ENCODE data around the gene PAM16.

The PAM16 gene

DNA sequence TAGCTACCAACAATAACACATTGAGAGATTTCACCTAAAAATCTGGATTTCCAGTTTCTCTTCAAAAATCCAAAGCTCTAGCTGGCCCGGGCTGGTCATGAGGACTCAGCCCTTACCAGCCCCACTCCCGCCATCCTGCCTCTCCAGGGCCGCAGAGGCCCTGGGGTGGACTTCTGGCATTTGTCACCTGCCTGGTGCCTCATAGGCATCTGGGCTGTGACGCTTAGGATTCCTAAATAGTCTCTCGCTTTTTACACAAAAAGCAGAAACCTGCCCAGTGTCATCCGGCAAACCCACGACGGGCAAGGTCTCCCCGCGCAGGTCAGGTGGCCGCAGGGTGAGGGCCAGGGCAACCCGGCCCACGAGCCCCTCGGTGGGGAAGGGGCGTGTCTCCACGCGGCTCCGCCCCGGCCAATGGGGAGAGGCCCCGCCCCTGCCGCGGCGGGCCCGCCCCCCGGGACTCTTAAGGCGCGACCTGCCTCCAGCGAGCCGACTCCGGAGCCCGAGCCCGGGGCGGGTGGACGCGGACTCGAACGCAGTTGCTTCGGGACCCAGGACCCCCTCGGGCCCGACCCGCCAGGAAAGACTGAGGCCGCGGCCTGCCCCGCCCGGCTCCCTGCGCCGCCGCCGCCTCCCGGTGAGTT lies 20.4 kb upstream of the PAM16 start, which contains the start of gene VASN:
Gene VASN, plus strand, starts transcription at position 492 of the 644 bp plus-strand sequence. CDS start 9,030 bp downstream, outside the sequence.
- no peak for DNase-seq (ENCODE audit: low read depth, low spot score)

DNA sequence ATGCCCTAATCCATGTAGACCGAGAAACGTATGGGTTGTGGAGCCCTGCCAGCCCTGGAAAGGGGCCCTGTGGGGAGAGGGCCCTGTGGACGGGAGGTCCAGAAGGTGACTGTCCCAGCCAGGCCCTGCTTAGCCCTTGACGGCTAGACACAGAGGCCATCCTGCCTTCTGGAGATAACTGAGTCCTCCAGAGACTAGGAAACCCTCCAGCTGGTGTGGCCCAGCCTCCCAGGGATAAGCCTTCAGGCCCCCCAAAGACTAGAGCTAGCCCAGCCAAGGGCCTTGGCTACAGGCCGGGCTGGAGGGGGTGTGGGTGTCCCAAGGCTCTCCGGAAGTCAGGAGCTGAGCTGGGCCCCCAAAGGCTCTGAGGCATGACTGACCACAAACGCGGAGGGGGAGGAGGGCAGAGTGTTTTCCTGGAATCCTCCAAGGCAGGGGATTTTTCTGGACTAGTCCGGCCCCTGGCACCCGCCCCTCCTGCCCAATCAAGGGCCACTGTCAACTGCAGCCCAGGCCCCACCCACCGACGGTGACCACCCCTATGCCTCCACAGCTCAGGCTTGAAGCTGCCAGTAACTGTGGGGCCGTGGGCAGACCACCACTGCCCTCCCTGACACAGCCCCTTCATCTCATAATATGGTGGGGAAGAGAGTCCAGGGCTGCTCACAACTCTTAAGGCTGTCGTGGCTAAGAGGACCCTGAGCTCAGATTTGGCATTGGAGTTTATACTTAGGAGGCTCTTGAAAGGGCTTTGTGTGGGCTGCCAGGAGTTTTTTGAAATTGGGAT lies 19.6 kb upstream of the PAM16 start:
- DNase-seq (ENCODE audit: low read depth, low spot score): no peak

GRCh38 chr16:4370151-4370550 lies 19.0 kb upstream of the PAM16 start:
- DNase-seq (ENCODE audit: low read depth, low spot score): no peak

GRCh38 chr16:4369007-4369733 lies 18.0 kb upstream of the PAM16 start:
- no peak for DNase-seq (ENCODE audit: low read depth, low spot score)

- no peak for DNase-seq (ENCODE audit: low read depth, low spot score)
Observed at GRCh38 chr16:4367393-4367856, 16.3 kb upstream of the PAM16 start.

DNA sequence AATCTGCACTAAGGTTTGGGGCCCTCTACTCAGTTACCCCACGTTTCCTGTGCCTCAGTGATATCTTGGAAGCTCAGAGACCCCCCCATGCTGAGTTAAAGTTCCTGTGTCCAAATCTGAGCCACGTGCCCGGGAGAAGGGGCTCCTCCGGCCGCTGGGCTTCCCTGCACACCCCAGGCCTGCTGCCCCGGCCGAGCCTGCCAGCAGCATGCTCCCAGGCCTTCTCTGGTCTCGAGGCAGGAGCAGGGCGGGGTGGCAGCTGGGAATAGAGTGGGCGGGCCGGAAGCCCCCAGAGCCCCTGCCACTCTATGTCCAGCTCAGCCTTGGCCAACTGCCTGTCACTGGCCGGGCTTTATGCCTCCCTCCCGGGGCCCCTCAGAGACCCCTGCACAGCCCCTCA lies 14.9 kb upstream of the PAM16 start:
- DNase-seq (ENCODE audit: low read depth, low spot score): no peak

GRCh38 chr16:4365615-4366014 lies 14.5 kb upstream of the PAM16 start:
- DNase-seq (ENCODE audit: low read depth, low spot score): no peak

DNA sequence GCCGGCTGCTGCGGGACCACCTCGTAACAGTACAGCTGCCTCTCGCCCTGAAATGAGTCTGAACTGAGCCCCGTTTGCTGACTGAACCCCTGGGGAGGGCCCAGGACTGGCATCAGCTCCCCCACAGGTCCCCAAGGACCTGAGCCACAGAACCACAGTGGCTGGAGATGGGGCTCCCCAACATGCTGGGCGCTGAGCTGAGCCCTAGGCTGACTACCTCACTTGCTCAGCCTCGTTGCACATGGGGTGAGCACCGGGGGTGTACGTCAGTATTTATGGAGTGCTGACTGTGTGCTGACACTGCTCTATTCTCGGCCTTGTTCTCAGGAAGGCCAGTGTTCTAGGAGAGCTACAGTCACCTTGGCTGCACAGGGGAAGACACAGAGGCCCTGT lies 13.9 kb upstream of the PAM16 start:
- DNase-seq (ENCODE audit: low read depth, low spot score): no peak

GRCh38 chr16:4364196-4365013 lies 13.3 kb upstream of the PAM16 start:
- no peak for DNase-seq (ENCODE audit: low read depth, low spot score)

- no peak for DNase-seq (ENCODE audit: low read depth, low spot score)
Observed at GRCh38 chr16:4362476-4363135, 11.5 kb upstream of the PAM16 start.

DNA sequence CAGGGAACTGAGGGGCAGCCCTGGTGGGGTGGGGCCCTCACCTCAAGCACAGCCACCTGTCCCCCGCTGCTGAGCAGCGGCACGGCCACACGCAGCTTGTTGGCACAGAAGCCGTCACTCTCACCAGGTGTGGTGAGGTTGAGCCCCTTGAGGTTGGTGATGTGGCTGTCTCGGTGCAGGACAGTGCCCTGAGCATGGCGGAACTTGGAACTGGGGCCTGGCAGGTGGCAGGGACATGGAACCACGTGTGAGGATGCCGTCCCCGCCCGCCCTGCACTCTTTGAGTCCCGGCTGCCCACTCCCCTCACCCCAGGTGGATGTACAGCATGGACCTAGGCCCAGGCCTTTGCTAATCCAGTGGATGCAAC lies 10.8 kb upstream of the PAM16 start:
- DNase-seq (ENCODE audit: low read depth, low spot score): no peak

DNA sequence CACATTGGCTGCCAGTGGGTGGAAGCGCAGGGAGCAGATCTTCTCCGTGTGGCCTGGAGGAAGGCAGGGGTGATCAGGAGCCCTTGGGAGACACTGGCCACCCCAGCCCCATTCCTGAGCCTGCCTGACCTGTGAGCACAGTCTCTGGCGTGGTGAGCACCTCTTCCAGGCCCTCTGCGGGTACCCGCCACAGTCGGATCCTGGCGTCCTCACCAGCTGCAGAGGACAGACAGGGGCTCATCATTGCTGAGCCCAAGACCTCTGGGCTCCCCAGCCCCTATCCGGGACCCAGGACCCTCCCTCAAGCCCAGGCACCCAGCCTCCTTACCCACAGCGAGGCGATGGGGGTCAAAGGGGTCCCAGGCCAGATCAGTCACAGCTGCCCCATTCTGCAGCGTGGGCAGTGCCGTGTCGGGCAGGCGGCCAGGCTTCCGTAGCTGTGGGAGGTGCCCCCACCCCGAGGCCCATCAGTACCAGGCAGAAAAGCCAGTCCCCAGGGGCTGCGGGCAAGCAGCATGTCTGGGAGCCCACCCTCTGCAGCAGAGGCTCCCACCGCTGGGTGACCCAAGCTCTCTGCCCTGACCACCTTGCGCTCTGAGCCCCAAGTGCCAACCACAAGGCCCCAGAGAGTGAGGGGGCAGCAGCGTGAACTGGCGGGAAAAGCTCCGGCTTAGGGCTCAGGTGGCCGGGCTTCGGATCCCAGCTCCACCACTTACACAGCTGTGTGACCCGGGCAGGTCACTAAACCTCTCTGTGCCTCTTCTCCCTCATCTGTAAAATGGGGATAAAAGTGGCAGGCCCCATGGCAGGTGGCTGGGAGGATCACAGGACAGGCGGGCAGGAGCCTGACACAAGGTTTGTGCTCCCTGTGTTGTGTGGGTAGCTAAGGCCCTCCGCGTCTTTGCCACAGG lies 10.2 kb upstream of the PAM16 start:
- DNase-seq (ENCODE audit: low read depth, low spot score): no peak

GRCh38 chr16:4360538-4361021 lies 9.5 kb upstream of the PAM16 start:
- no peak for DNase-seq (ENCODE audit: low read depth, low spot score)

DNA sequence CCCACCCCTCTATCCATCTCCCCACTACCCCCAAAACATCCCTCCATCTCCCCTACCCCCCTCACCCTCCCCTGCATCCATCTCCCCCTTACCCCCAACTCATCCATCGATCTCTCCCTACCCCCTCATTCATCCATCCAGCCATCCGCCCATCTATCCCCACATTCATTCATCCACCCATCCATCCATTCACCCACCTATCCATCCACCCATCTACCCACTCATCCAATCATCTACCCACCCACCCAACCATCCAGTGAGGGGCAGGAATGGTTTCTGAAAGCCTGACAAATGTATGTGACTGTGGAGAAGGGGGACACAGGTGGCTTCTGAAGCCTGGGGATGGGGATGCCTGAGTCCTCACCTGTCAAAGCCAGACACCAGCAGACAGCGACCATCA lies 8.8 kb upstream of the PAM16 start:
- DNase-seq (ENCODE audit: low read depth, low spot score): no peak

DNA sequence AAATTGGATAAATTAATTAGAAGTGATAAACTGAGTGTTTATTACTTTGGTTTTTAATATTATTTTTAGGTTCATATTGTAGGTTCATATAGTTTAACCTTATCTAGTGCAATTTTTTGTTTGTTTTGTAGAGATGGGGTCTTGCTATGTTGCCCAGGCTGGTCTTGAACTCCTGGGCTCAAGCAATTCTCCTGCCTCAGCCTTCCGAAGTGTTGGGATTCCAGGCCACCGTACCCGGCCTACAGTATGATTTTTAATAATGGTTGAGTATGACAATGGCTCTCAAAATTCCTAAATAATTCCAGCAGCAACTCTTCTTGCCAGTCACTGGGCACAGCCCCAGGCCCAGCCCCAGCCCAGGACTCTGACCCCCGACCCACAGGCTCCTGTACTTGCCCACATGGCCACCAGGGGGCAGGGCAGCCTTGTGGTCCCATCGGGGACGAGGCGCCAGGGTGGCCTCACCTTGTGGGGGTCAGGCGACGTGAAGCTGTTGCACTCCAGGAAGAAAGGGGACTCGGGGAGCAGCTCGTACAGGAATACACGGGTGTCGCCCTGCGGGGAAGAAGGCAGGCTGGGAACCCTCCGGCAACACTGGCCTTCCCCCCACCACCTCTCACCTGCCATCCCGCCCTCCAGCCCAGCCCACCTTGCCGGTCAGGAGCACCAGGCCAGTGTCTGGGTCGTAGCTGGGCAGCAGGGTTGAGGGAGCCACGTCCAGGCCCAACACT lies 7.9 kb upstream of the PAM16 start:
- no peak for DNase-seq (ENCODE audit: low read depth, low spot score)

DNA sequence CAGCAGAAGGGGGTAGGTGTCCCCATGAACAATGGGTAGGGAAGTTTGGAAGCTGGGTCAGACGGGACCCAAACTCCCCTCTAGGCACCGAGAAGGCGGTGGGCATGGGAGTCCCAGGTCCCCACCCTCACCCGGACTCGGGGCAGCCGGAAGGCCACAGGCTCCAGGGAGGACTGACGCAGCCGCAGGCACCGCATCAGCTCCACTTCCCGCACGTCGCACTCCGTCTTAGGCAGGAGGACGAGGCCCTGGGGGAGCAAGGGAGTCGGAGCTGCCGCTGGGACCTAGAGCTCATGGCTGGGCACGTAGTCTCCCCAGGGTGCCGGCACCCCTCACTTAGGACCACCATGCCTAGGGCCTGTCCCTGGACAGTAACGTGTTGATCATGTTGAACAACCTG lies 7.1 kb upstream of the PAM16 start:
- no peak for DNase-seq (ENCODE audit: low read depth, low spot score)

GRCh38 chr16:4356820-4357219 lies 5.7 kb upstream of the PAM16 start:
- no peak for DNase-seq (ENCODE audit: low read depth, low spot score)

DNA sequence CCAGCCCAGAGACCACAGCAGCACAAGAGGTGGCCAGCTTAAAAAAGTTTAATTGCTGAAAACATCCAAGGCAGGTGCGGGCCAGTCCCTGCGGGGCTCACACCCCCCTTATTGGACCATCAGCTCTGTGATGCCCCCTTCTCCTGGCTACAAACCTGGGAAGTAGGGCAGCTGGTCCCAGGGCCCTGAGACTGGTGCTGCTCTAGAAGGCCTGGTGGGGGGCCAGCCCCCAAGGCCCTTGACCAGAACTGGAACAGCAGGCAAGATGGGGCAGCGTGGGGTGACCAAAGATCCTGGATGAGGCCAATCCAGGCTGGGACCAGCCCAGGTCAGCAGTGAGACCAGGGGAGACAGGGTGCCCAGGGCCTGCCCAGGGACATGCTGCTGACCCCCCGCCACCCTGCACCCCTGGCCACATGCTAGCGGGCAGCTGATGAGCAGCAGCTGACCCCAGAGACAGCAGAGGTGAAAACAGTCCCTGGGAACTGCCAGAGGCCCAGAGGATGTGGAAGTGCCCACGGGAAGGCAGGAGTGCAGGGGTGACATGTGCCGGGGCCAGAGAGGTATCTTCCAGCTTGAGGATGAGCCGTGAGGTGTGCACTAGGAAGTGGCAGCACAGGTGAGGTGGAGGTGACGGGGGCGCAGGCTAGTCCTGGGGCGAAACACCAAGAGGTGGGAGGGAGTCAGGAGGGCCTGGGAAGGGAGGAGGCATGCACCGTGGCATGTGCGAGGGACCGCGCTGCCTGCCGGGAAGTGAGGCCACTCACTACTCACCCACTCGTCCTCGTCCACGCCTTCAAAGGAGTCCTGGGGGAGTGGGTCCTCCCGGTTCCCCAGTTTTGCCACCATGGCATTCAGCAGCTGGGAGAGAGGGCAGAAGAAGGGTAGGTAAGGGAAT lies 3.6 kb upstream of the PAM16 start:
- no peak for DNase-seq (ENCODE audit: low read depth, low spot score)
